HepG2 (cell line): Measurements from ENCODE around the gene DAPK1.

Source experiments
- ATM ChIP-seq: fragments of 450-650 bp; IDR thresholded peaks from 2 replicates; pipeline ENCODE4 v1.7.1; 2017; ENCODE audit warnings: mild to moderate bottlenecking, borderline replicate concordance
- CBFB ChIP-seq: sonication (generic); formaldehyde crosslinking; IDR thresholded peaks from 2 replicates; pipeline ENCODE4 v1.4.0; 2020; ENCODE audit warnings: missing genetic modification reagents
- CEBPB ChIP-seq: IDR thresholded peaks from 2 replicates; pipeline ENCODE4 v1.6.1; 2011; ENCODE audit warnings: low read depth, low read length, improper control_type of control experiment, borderline replicate concordance
- FOXA1 ChIP-seq, 2 experiments: fragments of 450-650 bp in 1 of 2; sonication (generic) in 1 of 2; formaldehyde crosslinking in 1 of 2; IDR thresholded peaks; 2 replicates each; pipeline versions ENCODE4 v1.4.0 to v1.6.1; 2016 to 2020; ENCODE audit warnings: missing genetic modification reagents in 1 of 2
- HNRNPL ChIP-seq: fragments of 200-400 bp; formaldehyde crosslinking; IDR thresholded peaks from 2 replicates; pipeline ENCODE4 v1.6.1; 2017; ENCODE audit warnings: mild to moderate bottlenecking, low read depth, low read length
- MYNN ChIP-seq: sonication (generic); formaldehyde crosslinking; IDR thresholded peaks from 2 replicates; pipeline ENCODE4 v1.4.0; 2020; ENCODE audit warnings: mild to moderate bottlenecking, low read depth, missing genetic modification reagents
- NFYB ChIP-seq: sonication (generic); formaldehyde crosslinking; IDR thresholded peaks from 2 replicates; pipeline ENCODE4 v1.4.0; 2020; ENCODE audit warnings: missing genetic modification reagents
- POLR2A ChIP-seq, 2 experiments: IDR thresholded peaks; 2 replicates each; pipeline ENCODE4 v1.6.1; 2011; ENCODE audit warnings: low read depth in 2 of 2, low read length in 2 of 2, mild to moderate bottlenecking in 1 of 2, moderate library complexity in 1 of 2; ENCODE audit not compliant: insufficient read depth in 1 of 2
- SP1 ChIP-seq, 2 experiments: fragments of 450-650 bp in 1 of 2; sonication (generic) in 1 of 2; formaldehyde crosslinking in 1 of 2; IDR thresholded peaks; 2 replicates each; pipeline versions ENCODE4 v1.4.0 to v1.6.1; 2016 to 2020; ENCODE audit warnings: missing genetic modification reagents in 1 of 2
- ZNF333 ChIP-seq: sonication (generic); formaldehyde crosslinking; IDR thresholded peaks from 2 replicates; pipeline ENCODE4 v1.4.0; 2020; ENCODE audit warnings: mild to moderate bottlenecking, missing genetic modification reagents, borderline replicate concordance
- ZNF564 ChIP-seq: sonication (generic); formaldehyde crosslinking; IDR thresholded peaks from 2 replicates; pipeline ENCODE4 v1.8.1; 2023; ENCODE audit warnings: mild to moderate bottlenecking, missing genetic modification reagents
- ZNF766 ChIP-seq: sonication (generic); formaldehyde crosslinking; IDR thresholded peaks from 2 replicates; pipeline ENCODE4 v1.5.0; 2020; ENCODE audit warnings: missing genetic modification reagents, borderline replicate concordance
- TF ChIP-seq, protein P1 (sequence below): sonication (generic); formaldehyde crosslinking; IDR thresholded peaks from 2 replicates; pipeline ENCODE4 v1.5.0; 2020; ENCODE audit warnings: mild to moderate bottlenecking, missing genetic modification reagents, moderate library complexity
- TF ChIP-seq, protein P2 (sequence below): sonication (generic); formaldehyde crosslinking; IDR thresholded peaks from 2 replicates; pipeline ENCODE4 v1.4.0; 2020; ENCODE audit warnings: missing genetic modification reagents, borderline replicate concordance

- TF ChIP-seq, protein P1, sequence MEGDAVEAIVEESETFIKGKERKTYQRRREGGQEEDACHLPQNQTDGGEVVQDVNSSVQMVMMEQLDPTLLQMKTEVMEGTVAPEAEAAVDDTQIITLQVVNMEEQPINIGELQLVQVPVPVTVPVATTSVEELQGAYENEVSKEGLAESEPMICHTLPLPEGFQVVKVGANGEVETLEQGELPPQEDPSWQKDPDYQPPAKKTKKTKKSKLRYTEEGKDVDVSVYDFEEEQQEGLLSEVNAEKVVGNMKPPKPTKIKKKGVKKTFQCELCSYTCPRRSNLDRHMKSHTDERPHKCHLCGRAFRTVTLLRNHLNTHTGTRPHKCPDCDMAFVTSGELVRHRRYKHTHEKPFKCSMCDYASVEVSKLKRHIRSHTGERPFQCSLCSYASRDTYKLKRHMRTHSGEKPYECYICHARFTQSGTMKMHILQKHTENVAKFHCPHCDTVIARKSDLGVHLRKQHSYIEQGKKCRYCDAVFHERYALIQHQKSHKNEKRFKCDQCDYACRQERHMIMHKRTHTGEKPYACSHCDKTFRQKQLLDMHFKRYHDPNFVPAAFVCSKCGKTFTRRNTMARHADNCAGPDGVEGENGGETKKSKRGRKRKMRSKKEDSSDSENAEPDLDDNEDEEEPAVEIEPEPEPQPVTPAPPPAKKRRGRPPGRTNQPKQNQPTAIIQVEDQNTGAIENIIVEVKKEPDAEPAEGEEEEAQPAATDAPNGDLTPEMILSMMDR (CRISPR knock-in tag): no peak
- TF ChIP-seq POLR2A (IDR thresholded peaks at IDR 0.05; ENCODE audit: insufficient read depth in 1 of 2, low read depth in 2 of 2, low read length in 2 of 2): no peak
- no peak for TF ChIP-seq ZNF766 (CRISPR knock-in tag)
- no peak for TF ChIP-seq MYNN (CRISPR knock-in tag)
- TF ChIP-seq ZNF564 (CRISPR knock-in tag): no peak
- TF ChIP-seq, protein P2, sequence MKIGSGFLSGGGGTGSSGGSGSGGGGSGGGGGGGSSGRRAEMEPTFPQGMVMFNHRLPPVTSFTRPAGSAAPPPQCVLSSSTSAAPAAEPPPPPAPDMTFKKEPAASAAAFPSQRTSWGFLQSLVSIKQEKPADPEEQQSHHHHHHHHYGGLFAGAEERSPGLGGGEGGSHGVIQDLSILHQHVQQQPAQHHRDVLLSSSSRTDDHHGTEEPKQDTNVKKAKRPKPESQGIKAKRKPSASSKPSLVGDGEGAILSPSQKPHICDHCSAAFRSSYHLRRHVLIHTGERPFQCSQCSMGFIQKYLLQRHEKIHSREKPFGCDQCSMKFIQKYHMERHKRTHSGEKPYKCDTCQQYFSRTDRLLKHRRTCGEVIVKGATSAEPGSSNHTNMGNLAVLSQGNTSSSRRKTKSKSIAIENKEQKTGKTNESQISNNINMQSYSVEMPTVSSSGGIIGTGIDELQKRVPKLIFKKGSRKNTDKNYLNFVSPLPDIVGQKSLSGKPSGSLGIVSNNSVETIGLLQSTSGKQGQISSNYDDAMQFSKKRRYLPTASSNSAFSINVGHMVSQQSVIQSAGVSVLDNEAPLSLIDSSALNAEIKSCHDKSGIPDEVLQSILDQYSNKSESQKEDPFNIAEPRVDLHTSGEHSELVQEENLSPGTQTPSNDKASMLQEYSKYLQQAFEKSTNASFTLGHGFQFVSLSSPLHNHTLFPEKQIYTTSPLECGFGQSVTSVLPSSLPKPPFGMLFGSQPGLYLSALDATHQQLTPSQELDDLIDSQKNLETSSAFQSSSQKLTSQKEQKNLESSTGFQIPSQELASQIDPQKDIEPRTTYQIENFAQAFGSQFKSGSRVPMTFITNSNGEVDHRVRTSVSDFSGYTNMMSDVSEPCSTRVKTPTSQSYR (CRISPR knock-in tag): no peak
- TF ChIP-seq FOXA1 (IDR thresholded peaks at IDR 0.05): no peak
- TF ChIP-seq FOXA1 (CRISPR knock-in tag; IDR thresholded peaks at IDR 0.05): no peak
- no peak for TF ChIP-seq CBFB
- TF ChIP-seq HNRNPL: no peak
- TF ChIP-seq SP1 (IDR thresholded peaks at IDR 0.05): no peak
- no peak for TF ChIP-seq SP1 (CRISPR knock-in tag; IDR thresholded peaks at IDR 0.05)
- no peak for TF ChIP-seq NFYB (CRISPR knock-in tag)
- no peak for TF ChIP-seq ZNF333 (CRISPR knock-in tag)
- TF ChIP-seq CEBPB: no peak
- TF ChIP-seq ATM: no peak
These were observed 216.3 kb downstream of the DAPK1 start for GRCh38 chr9:87713988-87714330.
